HL-60 (cell line): ENCODE measurements around the gene APLP2.

ENCODE experiments used
- DNase-seq, 2 experiments: peaks; one replicate each; pipeline ENCODE4 v3.0.0-alpha.2; 2010 to 2020; ENCODE audit warnings: low read depth in 1 of 2, low spot score in 1 of 2
- H3K27ac ChIP-seq: fragments of 250-450 bp; sonication (Bioruptor Pico); replicated peaks from 2 replicates; pipeline ENCODE4 v1.5.1; 2020; ENCODE audit warnings: mild to moderate bottlenecking, moderate library complexity
- H3K27me3 ChIP-seq: fragments of 250-450 bp; sonication (Bioruptor Pico); 2 replicates; pipeline ENCODE4 v1.5.1; 2021; ENCODE audit warnings: mild to moderate bottlenecking, moderate library complexity; ENCODE audit not compliant: insufficient read depth, poor library complexity, severe bottlenecking
- H3K4me3 ChIP-seq: replicated peaks from 2 replicates; pipeline ENCODE4 v1.5.1; 2011; ENCODE audit warnings: mild to moderate bottlenecking, control low read depth, low read length; ENCODE audit not compliant: insufficient read depth
- GABPA ChIP-seq: IDR thresholded peaks from 2 replicates; pipeline ENCODE4 v1.6.1; 2012; ENCODE audit warnings: low read depth
- POLR2AphosphoS5 ChIP-seq: IDR thresholded peaks from 2 replicates; pipeline ENCODE4 v1.6.1; 2012; ENCODE audit warnings: low read depth
- SPI1 ChIP-seq: IDR thresholded peaks from 2 replicates; pipeline ENCODE4 v1.6.1; 2012; ENCODE audit warnings: low read depth, mild to moderate bottlenecking, borderline replicate concordance
- TF ChIP-seq, protein P1 (sequence below): IDR thresholded peaks from one replicate; pipeline ENCODE4 v1.5.1; 2011; ENCODE audit warnings: low read length, control low read depth, inconsistent platforms; ENCODE audit not compliant: insufficient read depth
- TF ChIP-seq, protein P2 (sequence below): IDR thresholded peaks from 2 replicates; pipeline ENCODE4 v1.6.1; 2012; ENCODE audit warnings: low read depth; ENCODE audit not compliant: insufficient replicate concordance

The APLP2 gene

DNA sequence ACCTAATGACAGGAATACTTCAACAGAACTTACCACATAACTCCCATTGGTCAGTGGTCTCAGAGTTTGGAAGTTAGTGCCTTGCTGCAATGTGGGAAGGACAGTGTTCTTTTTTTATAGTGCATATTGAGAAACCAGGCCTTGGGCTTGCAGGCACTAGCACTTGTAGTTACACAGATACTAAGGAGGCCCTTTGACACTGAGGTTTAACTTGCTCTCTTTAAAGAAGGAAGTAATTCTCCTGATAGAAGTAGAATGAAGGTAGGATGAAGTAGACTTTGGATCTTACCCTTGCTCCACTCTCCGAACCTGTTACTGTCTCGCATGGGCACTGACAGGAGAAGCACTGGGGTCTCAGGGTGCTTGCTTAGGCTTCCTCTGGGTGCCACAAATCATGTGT, 58.9 kb downstream of the APLP2 start:
- TF ChIP-seq POLR2AphosphoS5, result no peak
- Histone ChIP-seq H3K27me3 (no peaks in the 10 kb centered on the region), H3K4me3 (no peak overlapping the region), H3K27ac (peak overlapping the region; percentile 15)
- DNase-seq, result peak in 1 of 2 experiments; percentile 52

DNA sequence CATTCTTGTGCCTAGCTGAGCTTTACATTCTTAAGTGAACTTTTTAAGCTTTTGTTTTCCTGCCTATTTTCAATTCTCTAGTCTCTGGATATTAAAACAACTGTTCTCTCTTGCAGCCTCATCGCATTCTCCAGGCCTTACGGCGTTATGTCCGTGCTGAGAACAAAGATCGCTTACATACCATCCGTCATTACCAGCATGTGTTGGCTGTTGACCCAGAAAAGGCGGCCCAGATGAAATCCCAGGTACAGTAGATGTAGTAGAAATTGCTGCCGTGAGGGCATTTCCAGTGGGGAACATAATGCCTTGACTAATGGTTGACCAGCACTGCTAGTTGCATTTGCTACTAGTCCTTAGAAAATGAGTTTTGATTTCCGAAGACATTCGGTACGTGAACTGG, 60.2 kb downstream of the APLP2 start:
- H3K27me3 ChIP-seq, result no peaks in the 10 kb centered on the region
- DNase-seq, result no peak
- no peak overlapping the region for H3K27ac ChIP-seq
- TF ChIP-seq SPI1 (no peak), GABPA (no peak), POLR2AphosphoS5 (no peak)
- TF ChIP-seq, protein P1, sequence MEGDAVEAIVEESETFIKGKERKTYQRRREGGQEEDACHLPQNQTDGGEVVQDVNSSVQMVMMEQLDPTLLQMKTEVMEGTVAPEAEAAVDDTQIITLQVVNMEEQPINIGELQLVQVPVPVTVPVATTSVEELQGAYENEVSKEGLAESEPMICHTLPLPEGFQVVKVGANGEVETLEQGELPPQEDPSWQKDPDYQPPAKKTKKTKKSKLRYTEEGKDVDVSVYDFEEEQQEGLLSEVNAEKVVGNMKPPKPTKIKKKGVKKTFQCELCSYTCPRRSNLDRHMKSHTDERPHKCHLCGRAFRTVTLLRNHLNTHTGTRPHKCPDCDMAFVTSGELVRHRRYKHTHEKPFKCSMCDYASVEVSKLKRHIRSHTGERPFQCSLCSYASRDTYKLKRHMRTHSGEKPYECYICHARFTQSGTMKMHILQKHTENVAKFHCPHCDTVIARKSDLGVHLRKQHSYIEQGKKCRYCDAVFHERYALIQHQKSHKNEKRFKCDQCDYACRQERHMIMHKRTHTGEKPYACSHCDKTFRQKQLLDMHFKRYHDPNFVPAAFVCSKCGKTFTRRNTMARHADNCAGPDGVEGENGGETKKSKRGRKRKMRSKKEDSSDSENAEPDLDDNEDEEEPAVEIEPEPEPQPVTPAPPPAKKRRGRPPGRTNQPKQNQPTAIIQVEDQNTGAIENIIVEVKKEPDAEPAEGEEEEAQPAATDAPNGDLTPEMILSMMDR, result no peak
- TF ChIP-seq, protein P2, sequence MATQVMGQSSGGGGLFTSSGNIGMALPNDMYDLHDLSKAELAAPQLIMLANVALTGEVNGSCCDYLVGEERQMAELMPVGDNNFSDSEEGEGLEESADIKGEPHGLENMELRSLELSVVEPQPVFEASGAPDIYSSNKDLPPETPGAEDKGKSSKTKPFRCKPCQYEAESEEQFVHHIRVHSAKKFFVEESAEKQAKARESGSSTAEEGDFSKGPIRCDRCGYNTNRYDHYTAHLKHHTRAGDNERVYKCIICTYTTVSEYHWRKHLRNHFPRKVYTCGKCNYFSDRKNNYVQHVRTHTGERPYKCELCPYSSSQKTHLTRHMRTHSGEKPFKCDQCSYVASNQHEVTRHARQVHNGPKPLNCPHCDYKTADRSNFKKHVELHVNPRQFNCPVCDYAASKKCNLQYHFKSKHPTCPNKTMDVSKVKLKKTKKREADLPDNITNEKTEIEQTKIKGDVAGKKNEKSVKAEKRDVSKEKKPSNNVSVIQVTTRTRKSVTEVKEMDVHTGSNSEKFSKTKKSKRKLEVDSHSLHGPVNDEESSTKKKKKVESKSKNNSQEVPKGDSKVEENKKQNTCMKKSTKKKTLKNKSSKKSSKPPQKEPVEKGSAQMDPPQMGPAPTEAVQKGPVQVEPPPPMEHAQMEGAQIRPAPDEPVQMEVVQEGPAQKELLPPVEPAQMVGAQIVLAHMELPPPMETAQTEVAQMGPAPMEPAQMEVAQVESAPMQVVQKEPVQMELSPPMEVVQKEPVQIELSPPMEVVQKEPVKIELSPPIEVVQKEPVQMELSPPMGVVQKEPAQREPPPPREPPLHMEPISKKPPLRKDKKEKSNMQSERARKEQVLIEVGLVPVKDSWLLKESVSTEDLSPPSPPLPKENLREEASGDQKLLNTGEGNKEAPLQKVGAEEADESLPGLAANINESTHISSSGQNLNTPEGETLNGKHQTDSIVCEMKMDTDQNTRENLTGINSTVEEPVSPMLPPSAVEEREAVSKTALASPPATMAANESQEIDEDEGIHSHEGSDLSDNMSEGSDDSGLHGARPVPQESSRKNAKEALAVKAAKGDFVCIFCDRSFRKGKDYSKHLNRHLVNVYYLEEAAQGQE, result no peak
- no peak overlapping the region for H3K4me3 ChIP-seq

DNA sequence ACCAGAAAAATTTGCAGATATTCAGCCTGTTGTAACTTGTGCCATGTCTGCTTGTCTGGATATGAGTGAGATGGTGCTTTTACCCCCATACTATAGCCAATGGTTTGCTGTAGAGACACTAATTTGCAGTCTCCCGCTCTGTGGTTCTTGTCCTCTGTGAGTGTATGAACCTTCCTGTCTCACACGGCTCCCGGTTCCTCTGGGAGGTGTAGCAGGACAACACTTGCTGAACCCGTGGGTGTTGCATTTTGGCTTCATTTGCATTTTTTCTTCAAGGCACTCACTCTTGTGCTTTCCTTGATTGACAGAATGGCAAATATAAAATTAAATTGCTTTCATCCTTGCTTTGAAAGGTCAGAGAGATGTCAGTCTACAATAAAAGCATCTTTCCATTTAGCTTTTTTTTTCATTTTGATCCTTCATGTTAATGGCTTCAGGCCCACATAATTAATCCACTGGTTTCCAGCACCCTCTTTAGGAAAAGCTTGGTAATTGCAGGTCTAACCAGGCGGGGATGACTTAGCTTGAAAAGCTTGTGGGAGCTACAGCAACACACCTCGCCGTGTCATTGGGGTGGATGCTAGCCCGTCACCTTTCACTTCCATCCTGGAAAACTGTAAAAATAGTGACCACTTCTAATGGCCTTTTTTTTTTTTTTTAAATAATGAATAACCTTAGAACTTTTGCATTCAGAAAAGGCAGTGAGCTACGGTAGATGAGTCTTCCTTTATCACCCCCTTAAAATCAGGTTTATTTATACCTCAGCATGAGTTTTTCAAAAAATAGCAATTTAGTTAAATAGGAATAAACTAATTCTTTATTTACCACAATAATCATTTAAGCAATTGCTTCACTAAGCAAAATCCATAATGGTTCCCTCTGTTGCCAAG, 62.5 kb downstream of the APLP2 start:
- no peak overlapping the region for H3K4me3 ChIP-seq
- TF ChIP-seq, protein P1, result peak; percentile 66
- TF ChIP-seq POLR2AphosphoS5, result no peak
- no peaks in the 10 kb centered on the region for H3K27me3 ChIP-seq
- peak in 1 of 2 experiments; percentile 73 for DNase-seq
- H3K27ac ChIP-seq, result no peak overlapping the region

DNA sequence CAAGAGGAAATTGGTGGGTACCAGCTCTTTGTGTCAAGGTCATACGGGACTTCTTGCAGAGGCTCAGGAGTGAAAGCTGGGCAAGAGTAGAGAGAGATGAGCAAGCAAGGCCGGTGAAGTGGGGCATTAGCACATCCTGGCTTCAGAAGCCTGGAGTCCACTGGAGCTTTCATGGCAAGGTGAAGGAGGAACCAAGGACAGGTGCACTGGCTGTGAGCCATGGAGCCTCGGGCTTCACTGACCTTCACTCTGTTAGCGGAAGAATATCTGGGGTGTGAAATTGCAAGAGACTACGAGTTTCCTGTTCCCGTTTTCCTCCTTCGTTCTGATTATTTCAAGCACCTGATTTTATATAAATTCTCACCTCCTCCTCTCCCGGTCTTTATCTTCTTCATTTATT, 64.0 kb downstream of the APLP2 start:
- Histone ChIP-seq H3K27me3 (no peaks in the 10 kb centered on the region), H3K4me3 (no peak overlapping the region), H3K27ac (no peak overlapping the region)
- TF ChIP-seq GABPA (no peak), POLR2AphosphoS5 (no peak)
- TF ChIP-seq, protein P1, result no peak
- TF ChIP-seq, protein P2, result no peak
- no peak for DNase-seq
